HL-60 (cell line): ENCODE data around the gene GXYLT2.

Source experiments
- POLR2AphosphoS5 ChIP-seq: IDR thresholded peaks from 2 replicates; pipeline ENCODE4 v1.6.1; 2012; ENCODE audit warnings: low read depth
- REST ChIP-seq: IDR thresholded peaks from 2 replicates; pipeline ENCODE4 v1.6.1; 2012; ENCODE audit warnings: low read depth; ENCODE audit not compliant: insufficient replicate concordance
- SPI1 ChIP-seq: IDR thresholded peaks from 2 replicates; pipeline ENCODE4 v1.6.1; 2012; ENCODE audit warnings: low read depth, mild to moderate bottlenecking, borderline replicate concordance
- TF ChIP-seq, protein P1 (sequence below): IDR thresholded peaks from one replicate; pipeline ENCODE4 v1.5.1; 2011; ENCODE audit warnings: low read length, control low read depth, inconsistent platforms; ENCODE audit not compliant: insufficient read depth

- TF ChIP-seq POLR2AphosphoS5 (no peak), SPI1 (no peak), REST (no peak)
- TF ChIP-seq, protein P1, sequence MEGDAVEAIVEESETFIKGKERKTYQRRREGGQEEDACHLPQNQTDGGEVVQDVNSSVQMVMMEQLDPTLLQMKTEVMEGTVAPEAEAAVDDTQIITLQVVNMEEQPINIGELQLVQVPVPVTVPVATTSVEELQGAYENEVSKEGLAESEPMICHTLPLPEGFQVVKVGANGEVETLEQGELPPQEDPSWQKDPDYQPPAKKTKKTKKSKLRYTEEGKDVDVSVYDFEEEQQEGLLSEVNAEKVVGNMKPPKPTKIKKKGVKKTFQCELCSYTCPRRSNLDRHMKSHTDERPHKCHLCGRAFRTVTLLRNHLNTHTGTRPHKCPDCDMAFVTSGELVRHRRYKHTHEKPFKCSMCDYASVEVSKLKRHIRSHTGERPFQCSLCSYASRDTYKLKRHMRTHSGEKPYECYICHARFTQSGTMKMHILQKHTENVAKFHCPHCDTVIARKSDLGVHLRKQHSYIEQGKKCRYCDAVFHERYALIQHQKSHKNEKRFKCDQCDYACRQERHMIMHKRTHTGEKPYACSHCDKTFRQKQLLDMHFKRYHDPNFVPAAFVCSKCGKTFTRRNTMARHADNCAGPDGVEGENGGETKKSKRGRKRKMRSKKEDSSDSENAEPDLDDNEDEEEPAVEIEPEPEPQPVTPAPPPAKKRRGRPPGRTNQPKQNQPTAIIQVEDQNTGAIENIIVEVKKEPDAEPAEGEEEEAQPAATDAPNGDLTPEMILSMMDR: no peak
Measured at GRCh38 chr3:72919520-72919919, 31.7 kb downstream of the GXYLT2 start.
